Stimulated activated CD8-positive, alpha-beta memory T cell treated with anti-CD3 and anti-CD28 coated beads, Interleukin-15, amount 100 ng/mL, for 4 hours (primary cell): ENCODE results near the gene PRRC2B.
"Not testable (repeated sequence)": the region's sequence is repeated elsewhere in the genome, so short reads cannot be mapped to it uniquely, and the experiment has no call there.

Experiments
- DNase-seq, 2 donors: peaks; one replicate each; pipeline ENCODE4 v3.0.0-alpha.2; 2020; ENCODE audit warnings: low read depth in 2 of 2

Gene PRRC2B

DNA sequence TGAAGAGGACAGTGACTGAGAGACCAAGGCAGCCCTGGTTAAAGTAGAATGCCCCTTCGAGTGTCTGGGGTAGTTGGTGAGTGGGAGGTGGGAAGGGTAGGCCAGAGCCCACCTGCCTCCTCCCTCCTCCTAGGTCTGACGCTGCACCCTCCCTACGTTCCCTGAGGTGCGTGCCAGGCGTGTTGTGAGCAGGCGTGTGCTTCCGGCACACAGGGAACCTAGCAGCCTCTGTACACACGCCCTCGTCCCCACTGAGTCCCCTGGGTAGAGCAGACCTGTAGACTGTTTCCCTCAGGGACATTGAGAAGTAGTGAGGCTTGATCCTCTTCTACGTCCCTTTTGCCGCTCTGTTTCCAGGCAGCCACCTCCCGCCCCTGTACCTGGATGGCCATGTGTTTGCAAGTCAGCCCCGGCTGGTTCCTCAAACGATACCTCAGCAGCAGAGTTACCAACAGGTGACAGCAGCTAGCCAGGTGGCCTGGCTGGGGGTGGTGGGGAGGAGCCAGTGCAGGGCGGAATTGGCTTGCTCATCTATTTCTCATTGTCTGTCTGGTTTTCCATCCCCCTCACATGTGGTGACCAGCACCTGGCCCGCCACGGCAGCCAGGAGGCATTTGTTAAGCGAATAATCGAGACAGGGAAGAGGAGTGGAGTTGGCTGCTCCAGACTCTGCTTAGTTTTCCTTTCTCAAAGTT is 92.0 kb downstream of the PRRC2B start:
- DNase-seq = no peak

DNA sequence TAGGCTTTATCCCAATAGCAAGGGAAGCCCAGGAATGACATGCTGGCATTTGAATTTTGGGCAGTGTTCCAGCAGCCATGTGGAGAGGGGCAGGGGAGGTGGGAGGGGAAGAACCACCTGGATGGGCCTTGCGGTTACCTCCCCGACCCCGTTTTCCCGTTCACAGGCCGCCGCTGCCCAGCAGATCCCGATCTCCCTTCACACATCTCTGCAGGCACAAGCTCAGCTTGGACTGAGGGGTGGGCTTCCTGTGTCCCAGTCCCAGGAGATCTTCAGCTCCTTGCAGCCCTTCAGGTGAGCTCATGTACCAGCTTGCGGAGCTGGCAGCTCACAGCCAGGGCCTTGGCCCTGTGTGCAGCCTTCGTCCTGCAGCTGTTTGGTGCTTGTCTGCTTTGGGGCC is 93.1 kb downstream of the PRRC2B start:
- no peak for DNase-seq

DNA sequence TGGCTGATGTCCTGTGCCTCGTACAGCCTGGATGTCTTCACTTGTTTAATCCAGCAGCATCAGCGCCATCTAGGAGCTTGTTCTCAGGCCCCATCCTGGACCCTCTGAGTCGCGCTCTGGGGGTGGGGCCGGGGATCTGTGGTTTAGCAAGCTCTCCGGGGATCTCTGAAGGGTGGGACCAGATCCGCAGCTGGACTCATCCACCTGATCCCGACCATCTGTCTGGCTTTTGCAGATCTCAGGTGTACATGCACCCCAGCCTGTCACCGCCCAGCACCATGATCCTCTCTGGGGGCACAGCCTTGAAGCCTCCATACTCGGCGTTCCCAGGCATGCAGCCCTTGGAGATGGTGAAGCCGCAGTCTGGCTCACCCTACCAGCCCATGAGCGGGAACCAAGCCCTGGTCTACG is 93.7 kb downstream of the PRRC2B start:
- DNase-seq = no peak

DNA sequence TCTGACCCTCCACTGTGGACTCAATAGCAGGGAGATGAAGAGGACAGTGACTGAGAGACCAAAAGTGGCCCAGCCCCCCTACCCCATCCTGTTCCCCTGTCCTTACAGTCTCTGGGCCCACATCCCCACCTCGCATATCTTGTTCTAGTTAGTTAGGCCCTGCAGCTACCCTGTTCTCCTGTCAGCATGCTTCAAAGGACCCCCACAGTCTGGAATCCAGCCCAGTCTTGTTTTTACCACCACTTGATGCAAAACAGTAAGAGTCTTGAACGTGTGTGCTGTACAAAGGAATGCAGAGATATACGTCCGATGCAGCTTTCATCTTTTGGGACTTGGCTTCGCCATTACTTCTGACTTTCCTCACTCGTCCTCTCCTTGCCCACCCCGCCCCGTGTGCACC is 96.6 kb downstream of the PRRC2B start:
- no peak for DNase-seq

DNA sequence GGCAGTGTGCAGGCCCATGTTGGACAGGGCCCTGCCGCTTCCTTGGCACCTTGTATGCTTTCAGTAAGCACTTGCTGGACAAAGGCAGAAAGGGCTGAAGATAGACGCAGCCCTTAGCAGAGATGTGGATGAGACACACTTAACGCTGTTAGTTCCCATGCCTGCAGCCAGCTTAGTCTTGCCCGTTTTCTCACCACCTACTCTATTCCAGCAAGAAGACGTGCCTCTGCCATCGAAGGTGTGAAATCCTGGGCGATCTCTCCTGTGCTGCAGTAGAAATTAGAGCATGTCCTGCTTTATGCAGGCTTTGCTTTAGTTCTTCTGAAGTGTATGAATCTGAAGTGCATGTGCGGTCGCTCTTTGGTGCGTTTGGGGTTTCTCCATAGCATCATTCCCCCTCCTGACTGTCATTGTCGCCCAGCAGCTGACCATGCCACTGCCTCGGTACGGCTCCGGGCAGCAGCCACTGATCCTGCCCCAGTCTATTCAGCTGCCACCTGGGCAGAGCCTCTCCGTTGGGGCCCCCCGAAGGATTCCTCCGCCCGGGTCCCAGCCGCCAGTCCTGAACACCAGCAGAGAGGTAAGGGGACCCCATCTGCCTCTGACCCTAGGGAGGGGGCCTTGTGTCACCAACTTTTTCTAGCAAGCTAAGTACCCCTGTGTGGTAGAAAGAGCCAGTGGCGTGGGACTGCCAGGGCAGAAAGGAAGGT is 97.3 kb downstream of the PRRC2B start:
- DNase-seq = no peak

DNA sequence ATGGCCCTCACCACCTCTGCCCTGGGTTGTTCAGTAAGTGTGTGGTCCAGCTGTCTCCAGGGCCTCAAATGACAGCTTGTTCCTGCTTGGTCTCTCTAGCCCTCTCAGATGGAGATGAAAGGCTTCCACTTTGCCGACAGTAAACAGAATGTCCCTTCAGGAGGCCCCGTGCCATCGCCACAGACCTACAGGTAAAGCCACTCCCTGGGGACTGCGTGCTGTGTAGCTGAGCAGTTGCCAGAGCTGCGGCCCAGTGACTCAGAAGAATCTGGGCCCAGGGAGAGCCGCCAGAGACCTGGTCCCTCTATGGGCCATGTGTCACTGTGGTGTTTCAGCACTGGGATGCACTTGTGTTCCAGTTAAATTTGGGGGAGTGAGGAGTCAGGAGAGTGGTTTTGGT is 98.2 kb downstream of the PRRC2B start:
- DNase-seq = no peak

DNA sequence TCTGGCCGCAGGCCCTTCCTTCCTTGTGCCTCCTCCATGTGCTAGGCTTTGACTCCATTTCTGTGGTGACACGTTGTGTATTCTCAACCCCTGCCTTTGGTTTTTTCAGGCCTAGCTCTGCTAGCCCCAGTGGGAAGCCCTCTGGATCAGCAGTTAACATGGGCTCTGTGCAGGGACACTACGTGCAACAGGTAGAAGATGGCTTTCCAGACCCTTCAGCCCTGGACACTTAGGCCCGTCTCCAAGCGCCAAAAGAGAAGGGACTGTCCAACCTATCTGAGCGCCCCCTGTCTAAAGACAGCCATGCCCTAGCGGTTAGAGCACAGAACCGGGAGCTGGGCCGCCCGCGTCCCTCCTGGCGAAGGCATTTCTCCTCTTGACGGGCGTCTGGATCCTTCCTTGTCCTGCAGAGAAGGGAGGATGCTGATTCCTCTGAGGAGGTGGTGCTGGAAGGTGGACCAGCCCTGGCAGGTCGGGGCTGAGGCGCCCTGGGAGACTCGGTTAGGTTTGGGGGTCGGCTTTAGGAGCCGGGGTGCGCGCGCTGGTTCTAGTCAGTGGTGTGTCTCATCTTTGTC is 100.5 kb downstream of the PRRC2B start:
- no peak for DNase-seq

GRCh38 chr9:131495785-131496184 is 101.9 kb downstream of the PRRC2B start:
- no peak for DNase-seq

- DNase-seq = no peak
These were observed 103.0 kb downstream of the PRRC2B start for GRCh38 chr9:131496844-131497405.

DNA sequence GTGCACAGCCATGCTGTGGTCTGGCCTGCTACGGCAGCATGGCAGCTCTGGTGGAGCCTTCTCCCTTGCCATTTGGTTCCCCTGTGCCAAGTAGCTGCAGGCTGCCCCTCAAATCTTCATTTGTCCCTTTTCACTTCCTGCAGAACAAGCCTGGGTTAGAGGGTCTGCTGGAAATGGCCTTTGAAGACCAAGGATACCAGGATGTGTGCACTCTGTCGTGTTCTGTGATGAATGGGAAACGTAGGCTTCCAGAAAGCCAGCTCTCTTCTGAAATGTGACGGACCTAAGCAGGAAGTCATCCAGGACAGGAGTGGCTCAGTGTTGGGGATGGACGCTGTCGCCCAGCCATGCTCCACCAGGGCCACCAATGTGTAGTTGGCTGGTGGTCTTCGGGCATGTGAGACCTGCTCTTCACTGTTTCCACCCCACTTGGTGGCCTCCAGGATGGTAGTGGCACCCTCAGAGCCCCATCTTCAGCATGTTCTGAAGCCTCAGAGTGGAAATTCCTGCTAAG is 105.4 kb downstream of the PRRC2B start:
- DNase-seq = no peak

DNA sequence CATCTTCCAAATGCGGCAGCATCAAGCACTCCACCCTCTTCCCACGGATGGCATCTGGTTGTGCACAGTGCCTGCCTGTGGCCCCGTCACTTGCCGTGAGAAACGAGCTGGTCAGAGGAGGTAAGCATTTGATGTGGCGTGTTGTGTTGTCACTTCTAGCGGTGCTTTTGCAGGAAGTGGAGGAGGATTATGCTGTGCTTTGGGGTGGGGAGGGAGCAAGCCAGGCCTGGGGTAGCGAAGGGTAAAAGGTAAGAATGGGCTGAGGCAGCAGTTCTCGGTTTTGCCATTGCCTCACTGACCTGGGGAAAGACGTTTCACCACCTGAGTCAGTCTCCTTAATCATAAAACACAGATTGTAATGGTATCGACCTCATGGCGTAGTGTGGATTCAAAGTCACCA is 106.5 kb downstream of the PRRC2B start:
- peak; percentile 32 to 50 for DNase-seq

DNA sequence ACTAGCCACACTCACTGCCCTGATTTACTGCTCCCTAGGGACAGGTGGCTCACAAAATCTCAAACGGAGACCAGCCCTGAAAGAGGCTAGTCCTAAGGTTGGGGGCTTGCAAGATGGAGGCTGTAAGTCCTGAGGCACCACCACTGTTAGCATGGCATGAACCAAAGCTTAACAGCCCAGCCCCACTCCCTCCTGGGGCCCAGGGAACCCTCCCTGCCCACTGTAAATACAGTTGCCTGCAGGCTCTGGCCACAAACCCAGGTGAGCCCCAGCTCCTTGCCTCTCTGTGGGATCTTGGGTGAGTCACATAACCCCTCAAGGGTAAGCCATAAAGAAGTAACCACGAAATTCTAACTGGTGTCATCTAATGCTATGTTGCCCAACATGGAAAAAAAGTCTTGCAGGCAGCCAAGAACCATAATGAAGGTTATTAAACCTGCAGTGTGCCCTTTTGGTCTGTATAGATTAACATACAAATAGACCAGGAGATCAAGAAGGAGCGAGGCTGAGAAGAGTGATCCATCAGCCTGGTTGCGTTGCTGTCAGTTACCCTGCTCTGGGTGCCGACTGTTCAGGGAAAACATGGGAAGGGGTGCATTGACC is 107.2 kb downstream of the PRRC2B start:
- peak; percentile 15 to 42 for DNase-seq

GRCh38 chr9:131502781-131503625 is 109.1 kb downstream of the PRRC2B start, which contains the start of gene POMT1:
POMT1 (plus strand) TSS chr9:131502918; CDS start chr9:131504219, 1,301 bp downstream.
- peak; percentile 76 to 80 for DNase-seq

GRCh38 chr9:131503626-131504465 is 110.0 kb downstream of the PRRC2B start:
- DNase-seq = peak in 1 of 2 donors; percentile 9

GRCh38 chr9:131505012-131505411 is 111.1 kb downstream of the PRRC2B start:
- DNase-seq = no peak

GRCh38 chr9:131511416-131511815 is 117.5 kb downstream of the PRRC2B start:
- no peak for DNase-seq

DNA sequence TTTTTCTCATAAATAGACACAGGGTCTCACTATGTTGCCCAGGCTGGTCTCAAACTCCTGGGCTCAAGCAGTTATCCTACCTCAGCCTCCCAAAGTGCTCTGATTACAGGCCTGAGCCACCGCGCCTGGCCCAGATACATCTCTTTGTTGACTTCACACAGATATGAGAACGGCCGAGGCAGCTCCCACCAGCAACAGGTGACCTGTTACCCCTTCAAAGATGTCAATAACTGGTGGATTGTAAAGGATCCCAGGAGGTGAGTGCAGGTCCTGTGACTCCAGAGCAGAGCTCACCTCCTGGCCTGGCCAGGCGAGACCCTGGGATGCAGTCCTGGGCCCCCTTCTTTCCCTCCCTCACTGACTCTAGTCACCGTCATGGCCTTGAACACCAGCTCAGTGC is 118.0 kb downstream of the PRRC2B start:
- DNase-seq = no peak

DNA sequence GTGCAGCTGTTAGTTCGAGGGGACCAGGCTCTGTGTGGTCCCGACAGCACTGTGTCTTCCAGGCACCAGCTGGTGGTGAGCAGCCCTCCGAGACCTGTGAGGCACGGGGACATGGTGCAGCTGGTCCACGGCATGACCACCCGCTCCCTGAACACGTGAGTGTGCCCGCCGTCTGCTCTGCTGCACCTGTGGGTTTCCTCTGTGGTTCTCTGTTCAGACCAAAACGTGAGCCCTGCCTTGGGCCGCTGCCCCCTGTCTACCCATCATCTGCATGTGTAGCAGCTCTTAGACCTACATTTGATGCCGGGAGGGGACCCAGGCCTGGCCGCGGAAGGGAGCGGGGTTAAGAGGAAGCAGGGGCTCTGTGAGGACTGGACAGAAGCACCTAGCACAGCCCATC is 119.3 kb downstream of the PRRC2B start:
- no peak for DNase-seq

DNA sequence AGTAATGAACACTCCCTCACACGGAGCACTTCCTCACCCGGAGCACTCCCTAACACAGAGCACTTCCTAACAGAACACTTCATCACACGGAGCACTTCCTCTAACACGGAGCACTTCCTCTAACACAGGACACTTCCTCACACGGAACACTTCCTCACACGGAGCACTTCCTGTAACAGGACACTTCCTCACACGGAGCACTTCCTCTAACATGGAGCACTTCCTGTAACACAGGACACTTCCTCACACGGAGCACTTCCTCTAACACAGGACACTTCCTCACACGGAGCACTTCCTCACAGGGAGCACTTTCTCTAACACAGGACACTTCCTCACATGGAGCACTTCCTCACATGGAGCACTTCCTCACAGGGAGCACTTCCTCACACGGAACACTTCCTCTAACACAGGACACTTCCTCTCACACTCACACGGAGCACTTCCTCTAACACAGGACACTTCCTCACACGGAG is 121.7 kb downstream of the PRRC2B start:
- not testable (repeated sequence) for DNase-seq

DNA sequence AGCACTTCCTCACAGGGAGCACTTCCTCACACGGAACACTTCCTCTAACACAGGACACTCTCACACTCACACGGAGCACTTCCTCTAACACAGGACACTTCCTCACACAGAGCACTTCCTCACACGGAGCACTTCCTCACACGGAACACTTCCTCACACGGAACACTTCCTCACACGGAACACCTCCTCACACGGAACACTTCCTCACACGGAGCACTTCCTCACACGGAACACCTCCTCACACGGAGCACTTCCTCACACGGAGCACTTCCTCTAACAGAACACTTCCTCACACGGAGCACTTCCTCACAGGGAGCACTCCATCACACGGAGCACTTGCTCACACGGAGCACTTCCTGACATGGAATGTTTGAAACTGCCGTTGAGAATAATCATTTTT is 122.2 kb downstream of the PRRC2B start:
- no peak for DNase-seq
